ENCODE measurements around the gene GLCE. TPM values are rescaled to one million over a fixed set of nuclear protein-coding genes. Genes with fewer than 3 reads are reported as not detected.

Gene GLCE
- total and polyA plus RNA-seq, 2 donors (not counting 1 experiment from before 2014, with no cell fraction given) = 21.7 to 23.9 TPM

DNA sequence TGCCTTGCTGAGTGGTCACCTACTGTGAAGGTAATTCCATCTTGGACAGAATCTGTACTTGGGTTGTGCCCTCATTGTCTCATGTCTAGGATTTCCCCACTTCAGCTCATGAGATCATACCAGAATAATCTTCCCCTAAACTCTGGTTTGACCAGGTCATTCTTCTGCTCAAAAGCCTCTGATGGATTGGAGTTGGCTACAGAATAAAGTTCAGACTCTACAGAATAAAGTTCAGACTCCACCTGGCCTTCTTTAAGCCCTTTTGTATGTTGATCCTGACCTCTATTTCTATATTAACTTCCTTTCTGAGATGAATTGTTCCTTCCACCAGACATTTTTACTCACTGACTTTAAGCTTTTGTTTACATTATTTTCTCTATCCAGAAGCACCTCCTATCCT lies 6.4 kb upstream of the GLCE start:
- no peaks in the 10 kb centered on the region for H4K20me1 ChIP-seq (ENCODE audit: control insufficient read depth, extremely low read depth, insufficient read depth, low read length)
- DNase-seq (ENCODE audit: low read depth in 2 of 2) = peak in 1 of 2 donors; percentile 21
- no peak overlapping the region for H2AFZ ChIP-seq (ENCODE audit: low read length)
- no peaks in the 10 kb centered on the region for H3K36me3 ChIP-seq (ENCODE audit: control insufficient read depth, insufficient read depth, low read length)
- H3K9ac ChIP-seq (ENCODE audit: insufficient read depth, low read length) = no peak overlapping the region
- no peaks in the 10 kb centered on the region for H3K79me2 ChIP-seq (ENCODE audit: control insufficient read depth, insufficient read depth, low read length)
- H3K4me3 ChIP-seq (replicated peaks in 1 of 4; ENCODE audit: control extremely low read depth in 1 of 4, insufficient read depth in 1 of 4, low read depth in 3 of 4, low read length in 4 of 4) = peak overlapping the region in 1 of 4 experiments; percentile 3
- H3K9me3 ChIP-seq (ENCODE audit: control insufficient read depth, insufficient read depth, low read depth, low read length) = no peaks in the 10 kb centered on the region
- H3K27me3 ChIP-seq (ENCODE audit: control insufficient read depth, insufficient read depth, low read length) = no peaks in the 10 kb centered on the region
- H3K4me2 ChIP-seq (ENCODE audit: extremely low read depth, insufficient read depth, low read length) = peak overlapping the region; percentile 58
- H3K4me1 ChIP-seq (ENCODE audit: control insufficient read depth, extremely low read depth, insufficient read depth, low read length) = peaks cover 6% of the 10 kb centered on the region
- H3K27ac ChIP-seq (ENCODE audit: insufficient read depth, low read length) = no peak overlapping the region
- TF ChIP-seq EZH2 (IDR thresholded peaks at IDR 0.05; ENCODE audit: low read length, missing control alignments) = no peak
- TF ChIP-seq, protein P1, sequence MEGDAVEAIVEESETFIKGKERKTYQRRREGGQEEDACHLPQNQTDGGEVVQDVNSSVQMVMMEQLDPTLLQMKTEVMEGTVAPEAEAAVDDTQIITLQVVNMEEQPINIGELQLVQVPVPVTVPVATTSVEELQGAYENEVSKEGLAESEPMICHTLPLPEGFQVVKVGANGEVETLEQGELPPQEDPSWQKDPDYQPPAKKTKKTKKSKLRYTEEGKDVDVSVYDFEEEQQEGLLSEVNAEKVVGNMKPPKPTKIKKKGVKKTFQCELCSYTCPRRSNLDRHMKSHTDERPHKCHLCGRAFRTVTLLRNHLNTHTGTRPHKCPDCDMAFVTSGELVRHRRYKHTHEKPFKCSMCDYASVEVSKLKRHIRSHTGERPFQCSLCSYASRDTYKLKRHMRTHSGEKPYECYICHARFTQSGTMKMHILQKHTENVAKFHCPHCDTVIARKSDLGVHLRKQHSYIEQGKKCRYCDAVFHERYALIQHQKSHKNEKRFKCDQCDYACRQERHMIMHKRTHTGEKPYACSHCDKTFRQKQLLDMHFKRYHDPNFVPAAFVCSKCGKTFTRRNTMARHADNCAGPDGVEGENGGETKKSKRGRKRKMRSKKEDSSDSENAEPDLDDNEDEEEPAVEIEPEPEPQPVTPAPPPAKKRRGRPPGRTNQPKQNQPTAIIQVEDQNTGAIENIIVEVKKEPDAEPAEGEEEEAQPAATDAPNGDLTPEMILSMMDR (conservative IDR thresholded peaks at IDR 0.05 in 1 of 2, IDR thresholded peaks at IDR 0.05 in 1 of 2; ENCODE audit: low read depth in 1 of 2, low read length in 2 of 2) = no peak

DNA sequence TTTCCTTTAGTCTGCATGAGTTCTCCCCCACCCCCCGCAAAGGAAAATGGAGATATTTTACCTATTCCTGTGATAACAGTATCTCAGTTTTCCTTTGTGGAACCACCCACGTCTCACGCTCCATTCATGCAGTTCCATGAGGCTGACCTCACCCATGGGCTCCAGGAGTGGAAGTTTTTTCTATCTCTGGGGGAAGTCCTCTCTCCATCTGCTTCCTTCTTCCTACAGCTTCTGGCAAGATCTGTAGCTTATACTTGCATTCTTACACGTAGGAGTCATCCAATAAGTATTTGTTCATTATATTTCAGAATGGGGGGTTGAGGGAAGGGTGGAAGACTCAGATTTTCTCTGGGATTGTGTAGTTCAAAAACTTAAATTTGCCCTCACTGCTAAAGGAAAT lies 5.8 kb upstream of the GLCE start:
- Histone ChIP-seq H3K9me3 (ENCODE audit: control insufficient read depth, insufficient read depth, low read depth, low read length) (no peaks in the 10 kb centered on the region), H2AFZ (ENCODE audit: low read length) (peak overlapping the region; percentile 8), H3K4me1 (ENCODE audit: control insufficient read depth, extremely low read depth, insufficient read depth, low read length) (peaks cover 6% of the 10 kb centered on the region), H4K20me1 (ENCODE audit: control insufficient read depth, extremely low read depth, insufficient read depth, low read length) (no peaks in the 10 kb centered on the region), H3K9ac (ENCODE audit: insufficient read depth, low read length) (no peak overlapping the region), H3K4me3 (replicated peaks in 1 of 4; ENCODE audit: control extremely low read depth in 1 of 4, insufficient read depth in 1 of 4, low read depth in 3 of 4, low read length in 4 of 4) (no peak overlapping the region), H3K27ac (ENCODE audit: insufficient read depth, low read length) (no peak overlapping the region), H3K36me3 (ENCODE audit: control insufficient read depth, insufficient read depth, low read length) (no peaks in the 10 kb centered on the region), H3K27me3 (ENCODE audit: control insufficient read depth, insufficient read depth, low read length) (no peaks in the 10 kb centered on the region), H3K4me2 (ENCODE audit: extremely low read depth, insufficient read depth, low read length) (peak overlapping the region; percentile 58), H3K79me2 (ENCODE audit: control insufficient read depth, insufficient read depth, low read length) (no peaks in the 10 kb centered on the region)
- TF ChIP-seq, protein P1 (conservative IDR thresholded peaks at IDR 0.05 in 1 of 2, IDR thresholded peaks at IDR 0.05 in 1 of 2; ENCODE audit: low read depth in 1 of 2, low read length in 2 of 2) = no peak
- TF ChIP-seq EZH2 (IDR thresholded peaks at IDR 0.05; ENCODE audit: low read length, missing control alignments) = no peak
- peak; percentile 70 to 89 for DNase-seq (ENCODE audit: low read depth in 2 of 2)

DNA sequence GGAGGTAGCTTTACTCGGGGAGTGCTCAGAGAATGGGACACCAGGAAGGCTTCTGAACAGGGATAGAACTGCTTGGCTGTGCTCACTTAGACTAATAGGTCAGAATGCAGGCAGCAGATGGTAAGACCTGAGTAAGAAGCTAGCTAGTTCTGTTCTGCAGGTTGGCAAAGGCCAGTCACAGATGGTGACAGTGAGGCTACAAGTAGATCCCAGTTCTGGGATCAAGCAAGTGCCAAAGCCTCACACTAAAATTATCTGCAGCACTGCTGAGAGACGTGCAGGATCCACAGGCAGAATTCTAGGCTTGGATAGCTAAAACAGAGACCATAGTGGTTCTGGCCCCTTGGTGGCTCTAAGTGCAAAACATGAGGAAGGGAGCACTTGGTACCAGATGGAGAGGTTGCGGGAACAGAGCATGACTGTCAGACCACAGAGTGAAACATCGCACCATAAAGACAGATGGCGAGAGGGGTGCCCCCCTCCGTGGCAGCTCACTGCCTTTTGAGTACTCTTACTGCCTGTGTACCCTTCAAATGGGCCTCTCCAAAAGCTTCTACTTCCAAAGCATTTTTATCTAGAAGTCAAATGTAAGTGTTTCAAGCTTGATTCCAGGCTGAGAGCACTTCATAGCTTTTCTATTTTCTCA lies 3.6 kb upstream of the GLCE start:
- Histone ChIP-seq H3K36me3 (ENCODE audit: control insufficient read depth, insufficient read depth, low read length) (no peaks in the 10 kb centered on the region), H3K9me3 (ENCODE audit: control insufficient read depth, insufficient read depth, low read depth, low read length) (no peaks in the 10 kb centered on the region), H3K79me2 (ENCODE audit: control insufficient read depth, insufficient read depth, low read length) (peaks cover 4% of the 10 kb centered on the region), H3K4me3 (replicated peaks in 1 of 4; ENCODE audit: control extremely low read depth in 1 of 4, insufficient read depth in 1 of 4, low read depth in 3 of 4, low read length in 4 of 4) (no peak overlapping the region), H3K9ac (ENCODE audit: insufficient read depth, low read length) (no peak overlapping the region), H3K4me1 (ENCODE audit: control insufficient read depth, extremely low read depth, insufficient read depth, low read length) (peaks cover 6% of the 10 kb centered on the region), H3K27me3 (ENCODE audit: control insufficient read depth, insufficient read depth, low read length) (no peaks in the 10 kb centered on the region), H2AFZ (ENCODE audit: low read length) (no peak overlapping the region), H4K20me1 (ENCODE audit: control insufficient read depth, extremely low read depth, insufficient read depth, low read length) (no peaks in the 10 kb centered on the region), H3K4me2 (ENCODE audit: extremely low read depth, insufficient read depth, low read length) (no peak overlapping the region), H3K27ac (ENCODE audit: insufficient read depth, low read length) (no peak overlapping the region)
- DNase-seq (ENCODE audit: low read depth in 2 of 2) = no peak
- TF ChIP-seq EZH2 (IDR thresholded peaks at IDR 0.05; ENCODE audit: low read length, missing control alignments) = no peak
- TF ChIP-seq, protein P1 (conservative IDR thresholded peaks at IDR 0.05 in 1 of 2, IDR thresholded peaks at IDR 0.05 in 1 of 2; ENCODE audit: low read depth in 1 of 2, low read length in 2 of 2) = no peak

Data from fibroblast of lung (primary cell).